Chondrocyte (in vitro differentiated cells): ENCODE data around the gene TOP3B. TPM values are rescaled to one million over a fixed set of nuclear protein-coding genes. Genes with fewer than 3 reads are reported as not detected.

Source experiments
- DNase-seq: peaks from one replicate; pipeline ENCODE4 v3.0.0; 2021; ENCODE audit warnings: mixed read lengths, low spot score
- H3K27ac Mint-ChIP-seq: one replicate; pipeline ENCODE4 v1.8.0; 2021; ENCODE audit warnings: mild to moderate bottlenecking, moderate library complexity, mixed read lengths; ENCODE audit not compliant: unreplicated experiment
- H3K27me3 Mint-ChIP-seq: 2 replicates; pipeline ENCODE4 v1.8.0; 2021; ENCODE audit warnings: low read depth, mixed read lengths
- H3K36me3 Mint-ChIP-seq: 2 replicates; pipeline ENCODE4 v1.8.0; 2021; ENCODE audit warnings: low read depth, mixed read lengths
- H3K4me1 Mint-ChIP-seq: 2 replicates; pipeline ENCODE4 v1.8.0; 2021; ENCODE audit warnings: low read depth, mild to moderate bottlenecking, mixed read lengths
- H3K4me3 Mint-ChIP-seq: one replicate; pipeline ENCODE4 v1.8.0; 2021; ENCODE audit warnings: mild to moderate bottlenecking, moderate library complexity, mixed read lengths; ENCODE audit not compliant: unreplicated experiment
- H3K9me3 Mint-ChIP-seq: 2 replicates; pipeline ENCODE4 v1.8.0; 2021; ENCODE audit warnings: low read depth, mixed read lengths
- total RNA-seq: library from RNA; stranded (reverse); gene quantifications from 3 replicates; pipeline ENCODE4 v1.2.1, GENCODE V29; 2021
- TF ChIP-seq, protein P1 (sequence below): fragments of 200-600 bp; sonication (generic); IDR thresholded peaks from 2 replicates; pipeline ENCODE4 v1.5.0; 2021; ENCODE audit warnings: antibody characterized with exemption, mild to moderate bottlenecking, moderate library complexity

The TOP3B gene
- total RNA-seq, 1 donor from 2014 or later, result 25.8 TPM

DNA sequence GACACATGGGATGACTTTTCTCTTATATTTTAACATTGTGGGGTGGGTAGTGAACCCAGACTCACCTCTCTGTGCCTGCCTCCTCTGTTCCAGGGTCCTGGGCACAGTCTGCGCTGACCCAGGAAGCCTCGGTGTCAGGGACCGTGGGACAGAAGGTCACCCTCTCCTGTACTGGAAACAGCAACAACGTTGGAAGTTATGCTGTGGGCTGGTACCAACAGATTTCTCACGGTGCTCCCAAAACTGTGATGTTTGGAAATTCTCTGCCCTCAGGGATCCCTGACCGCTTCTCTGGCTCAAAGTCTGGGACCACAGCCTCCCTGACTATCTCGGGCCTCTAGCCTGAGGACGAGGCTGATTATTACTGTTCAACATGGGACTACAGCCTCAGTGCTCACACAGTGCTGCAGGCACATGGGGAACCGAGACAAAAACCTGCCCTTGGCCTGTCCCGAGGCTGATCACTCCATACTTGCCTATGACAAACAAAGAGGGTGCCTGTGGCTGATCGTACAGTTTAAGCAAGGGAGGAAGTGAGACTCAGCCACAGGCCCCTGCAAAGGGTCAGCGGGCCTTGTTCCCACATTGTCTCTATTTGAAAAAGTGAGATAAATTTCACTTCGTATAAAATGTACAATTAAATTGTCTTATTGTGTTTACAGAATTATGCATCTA is 43.7 kb upstream of the TOP3B start:
- no peak overlapping the region for H3K4me3 Mint-ChIP-seq
- no peaks in the 10 kb centered on the region for H3K9me3 Mint-ChIP-seq
- no peak for DNase-seq
- H3K27ac Mint-ChIP-seq, result no peak overlapping the region
- no peaks in the 10 kb centered on the region for H3K36me3 Mint-ChIP-seq
- H3K27me3 Mint-ChIP-seq, result no peaks in the 10 kb centered on the region
- peaks cover 5% of the 10 kb centered on the region for H3K4me1 Mint-ChIP-seq
- TF ChIP-seq, protein P1, sequence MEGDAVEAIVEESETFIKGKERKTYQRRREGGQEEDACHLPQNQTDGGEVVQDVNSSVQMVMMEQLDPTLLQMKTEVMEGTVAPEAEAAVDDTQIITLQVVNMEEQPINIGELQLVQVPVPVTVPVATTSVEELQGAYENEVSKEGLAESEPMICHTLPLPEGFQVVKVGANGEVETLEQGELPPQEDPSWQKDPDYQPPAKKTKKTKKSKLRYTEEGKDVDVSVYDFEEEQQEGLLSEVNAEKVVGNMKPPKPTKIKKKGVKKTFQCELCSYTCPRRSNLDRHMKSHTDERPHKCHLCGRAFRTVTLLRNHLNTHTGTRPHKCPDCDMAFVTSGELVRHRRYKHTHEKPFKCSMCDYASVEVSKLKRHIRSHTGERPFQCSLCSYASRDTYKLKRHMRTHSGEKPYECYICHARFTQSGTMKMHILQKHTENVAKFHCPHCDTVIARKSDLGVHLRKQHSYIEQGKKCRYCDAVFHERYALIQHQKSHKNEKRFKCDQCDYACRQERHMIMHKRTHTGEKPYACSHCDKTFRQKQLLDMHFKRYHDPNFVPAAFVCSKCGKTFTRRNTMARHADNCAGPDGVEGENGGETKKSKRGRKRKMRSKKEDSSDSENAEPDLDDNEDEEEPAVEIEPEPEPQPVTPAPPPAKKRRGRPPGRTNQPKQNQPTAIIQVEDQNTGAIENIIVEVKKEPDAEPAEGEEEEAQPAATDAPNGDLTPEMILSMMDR, result no peak

DNA sequence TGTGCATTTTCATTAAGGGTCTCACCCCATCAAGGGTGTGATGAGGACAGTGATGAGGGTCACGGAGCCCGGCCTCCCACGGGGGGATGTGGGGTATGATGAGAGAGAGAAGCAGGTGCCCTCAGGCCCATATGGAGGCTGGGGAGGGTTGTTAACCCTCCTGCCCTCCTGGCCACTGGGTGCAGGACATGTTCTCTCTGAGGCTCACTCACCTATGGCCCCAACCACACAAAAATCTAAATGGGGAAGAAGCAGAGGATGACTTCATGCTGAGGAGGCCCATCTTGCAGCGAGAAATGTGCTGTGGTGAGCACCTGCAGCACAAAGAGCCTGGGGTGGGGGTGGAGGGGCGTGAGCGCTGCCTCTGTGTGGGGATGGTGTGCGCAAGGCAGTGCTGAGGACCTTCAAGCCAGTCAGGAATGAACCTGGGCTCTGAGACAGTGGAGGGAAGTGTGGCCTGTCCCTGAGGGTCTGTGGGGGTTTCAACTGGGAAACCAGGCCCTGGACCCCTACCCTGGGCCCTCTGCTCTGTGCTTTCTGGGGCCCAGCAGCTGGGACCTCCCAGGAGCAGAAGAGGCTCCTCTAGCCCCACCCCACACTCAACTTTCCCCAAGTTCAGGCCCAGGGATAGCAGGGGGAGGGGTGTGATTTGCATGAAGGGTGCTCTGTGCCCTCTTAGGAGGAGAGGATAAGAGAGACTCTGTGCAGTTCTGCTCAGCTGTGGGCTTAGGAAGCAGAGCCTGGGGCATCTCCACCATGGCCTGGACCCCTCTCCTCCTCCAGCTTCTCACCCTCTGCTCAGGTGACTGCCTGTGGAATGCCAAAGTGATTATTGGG is 43.0 kb upstream of the TOP3B start:
- Mint-ChIP-seq H3K4me1 (no peaks in the 10 kb centered on the region), H3K4me3 (no peak overlapping the region), H3K36me3 (no peaks in the 10 kb centered on the region), H3K27ac (no peak overlapping the region), H3K27me3 (no peaks in the 10 kb centered on the region), H3K9me3 (no peaks in the 10 kb centered on the region)
- DNase-seq, result no peak
- TF ChIP-seq, protein P1, result no peak

DNA sequence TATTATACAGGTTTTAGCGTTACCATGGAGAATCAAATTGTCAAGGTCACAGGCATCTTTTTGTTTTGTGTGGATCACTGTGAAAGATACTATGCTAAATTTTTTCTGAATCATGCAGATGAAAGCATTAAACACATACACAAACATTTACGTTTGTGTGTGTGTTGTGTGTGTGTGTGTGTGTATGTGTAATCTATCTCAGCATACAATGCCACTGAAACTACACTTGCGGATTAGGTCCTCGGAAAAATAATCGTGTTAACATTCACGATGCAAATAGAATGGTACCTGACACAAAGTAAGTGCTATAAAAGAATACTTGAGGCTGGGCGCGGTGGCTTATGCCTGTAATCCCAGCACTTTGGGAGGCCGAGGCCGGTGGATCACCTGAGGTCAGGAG is 41.9 kb upstream of the TOP3B start:
- H3K36me3 Mint-ChIP-seq, result no peaks in the 10 kb centered on the region
- no peaks in the 10 kb centered on the region for H3K4me1 Mint-ChIP-seq
- TF ChIP-seq, protein P1, result no peak
- H3K9me3 Mint-ChIP-seq, result no peaks in the 10 kb centered on the region
- H3K4me3 Mint-ChIP-seq, result no peak overlapping the region
- DNase-seq, result no peak
- H3K27ac Mint-ChIP-seq, result no peak overlapping the region
- no peaks in the 10 kb centered on the region for H3K27me3 Mint-ChIP-seq

DNA sequence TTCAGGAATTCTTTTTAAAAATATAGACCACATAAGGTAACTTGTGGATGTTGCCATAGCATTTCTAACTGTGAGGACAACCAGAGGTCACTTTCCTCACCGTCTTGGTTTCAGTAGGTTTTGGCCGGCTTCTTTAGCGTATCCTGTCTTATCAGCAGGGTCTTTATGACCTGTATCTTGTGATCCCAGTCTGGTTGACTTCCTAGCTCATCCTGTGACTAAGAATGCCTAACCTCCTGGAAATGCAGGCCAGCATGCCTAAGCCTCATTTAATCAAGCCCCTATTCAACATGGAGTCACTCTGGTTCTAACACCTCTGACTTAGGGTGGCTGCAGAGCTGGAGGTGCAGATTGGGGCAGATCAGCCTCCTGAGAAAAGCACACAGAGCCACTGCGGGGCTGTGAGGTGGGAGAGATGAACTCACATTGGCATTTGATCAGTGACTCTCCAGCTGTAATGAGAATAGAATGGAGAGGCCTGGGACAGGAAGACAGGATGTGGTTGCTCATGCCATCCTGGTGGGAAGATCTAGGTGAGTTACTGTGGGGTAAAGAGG is 41.1 kb upstream of the TOP3B start:
- Mint-ChIP-seq H3K9me3 (no peaks in the 10 kb centered on the region), H3K27me3 (no peaks in the 10 kb centered on the region), H3K27ac (no peak overlapping the region), H3K36me3 (no peaks in the 10 kb centered on the region), H3K4me3 (no peak overlapping the region), H3K4me1 (no peaks in the 10 kb centered on the region)
- TF ChIP-seq, protein P1, result no peak
- DNase-seq, result no peak

DNA sequence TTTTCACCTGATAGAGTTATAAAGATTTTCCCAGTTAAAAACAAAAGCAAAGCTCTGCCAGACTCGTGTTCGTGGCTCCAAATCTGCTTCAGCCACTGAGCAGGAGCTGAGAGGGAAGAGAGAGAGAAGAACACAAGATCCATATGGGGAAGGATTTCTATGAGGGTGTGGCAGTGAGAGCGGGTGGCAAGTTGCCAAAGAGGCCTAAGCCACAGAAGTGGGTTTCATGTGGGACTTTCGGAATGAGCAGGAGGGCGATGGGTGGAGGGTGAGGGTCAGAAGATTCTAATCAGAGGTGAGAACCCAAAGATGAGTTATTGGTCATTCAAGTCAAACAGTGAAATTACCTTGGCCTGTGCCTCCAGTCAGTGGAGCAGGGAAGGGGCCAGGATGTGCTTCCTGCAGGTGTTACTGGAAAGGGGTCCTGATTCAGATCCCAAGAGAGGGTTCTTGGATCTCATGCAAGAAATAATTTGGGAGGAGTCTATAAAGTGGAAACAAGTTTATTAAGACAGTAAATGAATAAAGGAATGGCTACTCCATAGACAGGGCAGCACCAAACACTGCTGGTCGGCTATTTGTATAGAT is 40.5 kb upstream of the TOP3B start:
- H3K36me3 Mint-ChIP-seq, result no peaks in the 10 kb centered on the region
- peaks cover 5% of the 10 kb centered on the region for H3K27me3 Mint-ChIP-seq
- no peak overlapping the region for H3K27ac Mint-ChIP-seq
- H3K4me3 Mint-ChIP-seq, result no peak overlapping the region
- peaks cover 2% of the 10 kb centered on the region for H3K9me3 Mint-ChIP-seq
- TF ChIP-seq, protein P1, result no peak
- H3K4me1 Mint-ChIP-seq, result no peaks in the 10 kb centered on the region
- DNase-seq, result no peak
